Measurements from ENCODE around the gene MC1R. TPM values are rescaled to one million over a fixed set of nuclear protein-coding genes. Genes with fewer than 3 reads are reported as not detected.

The MC1R gene
- total RNA-seq, 4 donors from 2014 or later, result 0.77 to 6.2 (median 5.4) TPM

DNA sequence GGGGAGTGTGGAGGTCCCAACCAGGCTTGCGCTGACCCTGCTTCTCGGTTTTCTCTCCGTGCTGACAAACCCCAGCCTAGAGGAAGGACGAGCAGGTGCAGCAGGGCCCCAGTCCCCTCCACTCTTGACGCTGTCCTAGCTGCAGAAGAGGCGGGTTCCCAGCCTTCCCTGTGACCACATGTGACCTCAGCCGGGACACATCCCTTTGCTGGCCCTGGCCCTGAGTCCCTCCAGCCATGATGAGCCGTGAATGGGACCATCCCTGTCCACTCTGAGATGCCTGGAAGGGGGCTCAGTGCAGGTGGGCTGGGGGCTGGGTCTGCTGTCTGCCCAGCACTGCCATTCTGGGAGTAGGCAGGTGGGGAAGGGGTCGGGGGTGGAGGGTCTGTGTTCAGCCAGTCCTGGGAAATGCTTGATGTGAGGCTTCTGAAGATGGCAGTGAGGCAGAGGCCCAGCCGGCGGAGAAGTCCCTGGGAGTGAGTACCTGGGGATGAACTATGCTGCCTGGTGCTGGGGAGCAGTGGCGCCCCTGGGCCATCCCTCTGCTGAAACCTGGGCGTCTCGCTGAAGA is 2.6 kb downstream of the MC1R start:
- TF ChIP-seq POLR2A (IDR thresholded peaks at IDR 0.05), result no peak
- no peak for TF ChIP-seq CTCF (IDR thresholded peaks at IDR 0.05)
- DNase-seq, result no peak
- peak overlapping the region; percentile 21 to 63 for H3K27ac ChIP-seq
- H3K9me3 ChIP-seq, result no peaks in the 10 kb centered on the region
- peaks cover 3 to 46% of the 10 kb centered on the region in 2 donors for H3K4me1 ChIP-seq
- no peak overlapping the region for H3K4me3 ChIP-seq
- intact Hi-C loops (cut with DNase I; ENCODE audit: low total_unique reads), result no loop called here
- peaks cover 0 to 20% of the 10 kb centered on the region in 2 donors for H3K27me3 ChIP-seq
- no peaks in the 10 kb centered on the region for H3K36me3 ChIP-seq

DNA sequence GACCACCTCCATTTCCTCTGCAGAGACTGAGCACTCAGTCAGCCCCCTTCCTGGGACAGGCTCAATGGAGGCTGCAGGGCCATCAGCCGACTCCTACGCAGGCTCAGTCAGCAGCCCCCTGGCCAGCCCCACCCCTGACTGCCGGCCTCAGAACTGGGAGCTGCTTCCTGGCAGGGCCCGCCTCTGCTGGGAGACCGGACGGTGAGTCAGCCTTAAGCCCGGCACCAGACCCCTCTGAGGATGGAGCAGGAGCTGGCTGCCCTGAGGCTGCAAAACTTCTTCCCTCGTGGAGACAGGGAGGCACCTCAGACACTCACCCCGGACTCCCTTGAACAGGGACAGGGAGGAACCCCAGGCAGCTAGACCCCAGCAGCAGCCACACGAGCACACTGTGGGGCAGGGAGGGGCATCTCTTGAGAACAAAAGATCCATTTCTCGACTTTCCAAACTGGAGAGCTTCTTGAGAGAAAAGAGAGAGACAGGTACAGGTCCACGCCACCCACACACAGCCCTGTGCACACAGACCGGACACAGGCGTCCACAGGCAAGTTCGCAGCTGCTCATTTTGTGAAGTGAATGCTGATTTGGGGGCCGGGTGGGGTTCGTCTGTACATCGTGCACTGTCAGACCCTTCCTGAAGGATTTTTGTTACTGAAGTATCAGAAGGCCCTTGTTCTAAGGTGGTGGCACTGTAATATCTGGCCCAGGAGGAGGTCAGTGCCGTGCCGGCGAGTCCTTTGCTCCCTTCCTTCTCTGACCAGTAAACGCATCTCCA is 3.2 kb downstream of the MC1R start:
- peak in 1 of 2 donors; percentile 32 for TF ChIP-seq POLR2A (IDR thresholded peaks at IDR 0.05)
- TF ChIP-seq CTCF (IDR thresholded peaks at IDR 0.05), result peak in 1 of 4 experiments; percentile 2
- Histone ChIP-seq H3K4me1 (peaks cover 3 to 46% of the 10 kb centered on the region in 2 donors), H3K27me3 (peaks cover 0 to 20% of the 10 kb centered on the region in 2 donors), H3K4me3 (peak overlapping the region in 1 of 2 donors; percentile 47), H3K36me3 (no peaks in the 10 kb centered on the region), H3K9me3 (no peaks in the 10 kb centered on the region), H3K27ac (peak overlapping the region; percentile 59 to 80)
- peak; percentile 67 to 75 for DNase-seq
- intact Hi-C loops (cut with DNase I; ENCODE audit: low total_unique reads), result no loop called here

DNA sequence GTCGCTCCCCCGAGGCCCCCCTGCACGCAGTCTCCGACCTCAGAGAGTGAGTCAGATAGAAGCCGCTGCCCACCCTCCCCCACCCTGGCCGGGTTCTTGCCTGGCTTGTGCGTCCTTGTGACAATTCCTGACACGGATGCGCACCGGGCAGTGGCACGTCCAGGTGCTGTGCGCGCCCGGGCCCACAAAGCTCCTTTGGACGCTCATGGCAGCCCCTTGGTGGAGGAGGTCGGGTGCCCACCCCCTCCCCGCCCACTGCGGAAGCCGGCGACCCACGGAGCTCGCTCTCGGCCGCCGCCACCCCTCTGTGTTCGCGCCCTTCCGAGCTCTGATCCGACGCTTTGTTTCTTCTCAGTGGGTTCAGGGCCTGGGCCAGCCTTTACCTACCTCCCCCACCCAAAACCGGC is 3.8 kb downstream of the MC1R start:
- TF ChIP-seq CTCF (IDR thresholded peaks at IDR 0.05) (no peak), POLR2A (IDR thresholded peaks at IDR 0.05) (no peak)
- peak; percentile 69 for DNase-seq
- Histone ChIP-seq H3K36me3 (no peaks in the 10 kb centered on the region), H3K4me1 (peaks cover 3 to 46% of the 10 kb centered on the region in 2 donors), H3K4me3 (peak overlapping the region; percentile 37 to 47), H3K27me3 (peaks cover 0 to 20% of the 10 kb centered on the region in 2 donors), H3K9me3 (no peaks in the 10 kb centered on the region), H3K27ac (peak overlapping the region; percentile 59 to 80)
- intact Hi-C loops (cut with DNase I; ENCODE audit: low total_unique reads), result no loop called here

- Histone ChIP-seq H3K9me3 (no peaks in the 10 kb centered on the region), H3K36me3 (no peaks in the 10 kb centered on the region), H3K27ac (peak within 1 kb of the TSS; percentile 59 to 80), H3K4me1 (peaks cover 3 to 44% of the 10 kb centered on the region in 2 donors), H3K27me3 (peaks cover 0 to 20% of the 10 kb centered on the region in 2 donors), H3K4me3 (peak within 1 kb of the TSS; percentile 37 to 47)
- intact Hi-C loops (cut with DNase I; ENCODE audit: low total_unique reads), result no loop called here
- peak in 1 of 2 donors; percentile 56 for DNase-seq
- TF ChIP-seq CTCF (IDR thresholded peaks at IDR 0.05), result no peak
- TF ChIP-seq POLR2A (IDR thresholded peaks at IDR 0.05), result peak; percentile 58 to 70
Observed at GRCh38 chr16:89922884-89923639, 4.4 kb downstream of the MC1R start, which contains the start of gene TUBB3. Gene TUBB3 (plus strand): TSS chr16:89923342. CDS start chr16:89923402, 60 bp downstream.

All from uterus (tissue), 4 donors.